Inferior parietal cortex (tissue), 1 donor: ENCODE results near the gene HOXD9.

Experiments used
- DNase-seq: peaks from one replicate; pipeline ENCODE4 v3.0.0-alpha.2; 2016; ENCODE audit errors: extremely low spot score

The HOXD9 gene

DNA sequence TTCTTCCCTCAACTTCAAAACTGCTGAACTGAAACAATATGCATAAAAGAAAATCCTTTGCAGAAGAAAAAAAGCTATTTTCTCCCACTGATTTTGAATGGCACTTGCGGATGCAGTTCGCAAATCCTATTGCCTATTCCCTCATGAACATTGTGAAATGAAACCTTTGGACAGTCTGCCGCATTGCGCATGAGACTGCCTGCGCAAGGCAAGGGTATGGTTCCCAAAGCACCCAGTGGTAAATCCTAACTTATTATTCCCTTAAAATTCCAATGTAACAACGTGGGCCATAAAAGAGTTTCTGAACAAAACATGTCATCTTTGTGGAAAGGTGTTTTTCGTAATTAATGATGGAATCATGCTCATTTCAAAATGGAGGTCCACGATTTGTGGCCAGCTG, 15.4 kb downstream of the HOXD9 start:
- no peak for DNase-seq

DNA sequence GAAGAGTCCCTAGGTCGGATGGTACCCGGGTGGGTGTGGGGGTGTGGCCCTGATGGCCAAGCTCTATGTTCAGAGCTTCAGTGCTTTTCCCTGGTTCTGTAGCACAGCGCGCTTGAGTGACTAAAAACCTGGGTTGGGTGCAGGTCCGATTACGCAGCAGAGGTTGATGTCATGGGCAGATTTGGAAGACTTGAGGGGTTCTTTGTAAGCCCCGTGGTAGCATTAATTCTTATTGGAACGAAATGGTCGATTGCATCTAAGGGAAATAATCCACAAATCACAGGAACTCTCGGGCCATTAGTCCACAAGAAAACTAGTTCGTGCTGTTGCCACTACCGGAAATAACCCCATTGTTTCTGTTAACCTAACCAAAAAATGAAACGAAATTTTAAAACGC, 16.0 kb downstream of the HOXD9 start:
- DNase-seq = no peak

DNA sequence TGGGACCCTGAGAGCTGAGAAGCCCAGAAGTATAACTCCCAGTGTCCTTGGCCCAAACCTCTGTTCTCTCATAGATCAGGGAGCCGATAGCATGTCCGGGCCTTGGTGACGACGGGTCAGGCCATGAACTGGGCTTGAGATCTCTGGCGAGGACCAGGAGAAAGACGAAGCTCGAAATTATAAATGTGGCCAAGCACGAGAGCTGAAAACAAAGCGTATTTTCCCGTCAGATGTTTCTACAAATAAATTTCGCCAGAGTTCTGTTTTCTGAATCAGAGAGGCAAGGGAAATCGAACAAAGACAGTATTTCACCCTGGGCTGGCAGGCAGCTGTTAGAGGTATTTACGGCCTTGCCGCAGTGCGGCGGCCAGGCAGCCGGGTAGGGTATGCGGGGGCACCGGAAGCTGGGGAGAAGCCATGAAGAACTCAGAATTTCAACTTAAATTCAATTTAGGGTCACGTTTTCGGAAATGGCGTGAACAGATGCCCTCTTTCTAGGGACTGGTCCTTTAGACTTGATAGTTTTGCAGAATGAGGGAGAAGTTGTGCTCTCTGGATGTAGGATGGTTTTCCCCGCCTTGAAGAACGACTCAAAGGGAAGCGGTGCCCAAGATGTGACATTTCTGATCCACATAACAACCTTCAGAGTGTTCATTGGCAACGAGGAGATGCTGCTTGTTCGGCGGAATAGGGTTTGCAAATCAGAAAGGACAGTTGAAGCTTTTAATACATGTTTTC, 16.6 kb downstream of the HOXD9 start:
- no peak for DNase-seq

DNA sequence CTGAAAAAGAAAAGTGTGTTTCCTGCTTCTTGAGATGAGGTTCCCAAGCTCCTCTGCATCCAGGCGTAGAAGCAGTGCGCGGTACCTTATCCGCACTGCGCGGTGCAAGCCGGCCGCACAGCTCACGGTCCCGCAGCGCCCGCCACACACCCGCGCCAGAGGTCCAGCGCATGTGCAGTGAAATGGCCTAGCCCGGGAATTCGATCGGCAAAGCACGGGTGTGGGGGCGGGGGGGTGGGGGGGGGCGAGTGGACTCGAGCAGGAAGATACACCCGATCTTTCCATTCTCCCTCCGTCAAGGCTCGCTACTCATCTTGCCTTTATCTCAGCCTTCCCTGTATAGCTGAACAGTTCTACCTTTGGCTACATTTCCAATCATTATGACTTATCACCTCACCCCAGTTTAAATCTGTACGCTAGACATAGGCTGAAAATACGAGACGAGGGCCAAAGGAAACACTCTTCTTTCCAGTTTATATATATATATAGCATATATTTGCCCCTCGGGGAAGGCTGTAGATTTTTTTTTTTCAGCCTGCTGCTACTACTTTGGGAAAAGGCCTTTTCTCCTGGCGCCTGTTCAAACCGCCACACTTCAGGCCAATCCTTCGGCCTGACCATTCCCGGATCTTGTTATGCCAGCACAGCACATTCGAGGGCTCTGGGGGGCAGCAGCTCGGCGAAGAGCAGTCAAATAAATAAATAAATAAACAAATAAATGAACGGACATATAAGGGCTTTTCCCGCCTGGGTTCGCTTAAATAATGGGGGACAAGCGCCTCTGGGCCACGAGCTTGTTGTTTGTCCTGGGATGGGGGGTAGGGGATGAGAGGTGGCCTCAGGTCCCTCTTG, 17.4 kb downstream of the HOXD9 start:
- DNase-seq = no peak

DNA sequence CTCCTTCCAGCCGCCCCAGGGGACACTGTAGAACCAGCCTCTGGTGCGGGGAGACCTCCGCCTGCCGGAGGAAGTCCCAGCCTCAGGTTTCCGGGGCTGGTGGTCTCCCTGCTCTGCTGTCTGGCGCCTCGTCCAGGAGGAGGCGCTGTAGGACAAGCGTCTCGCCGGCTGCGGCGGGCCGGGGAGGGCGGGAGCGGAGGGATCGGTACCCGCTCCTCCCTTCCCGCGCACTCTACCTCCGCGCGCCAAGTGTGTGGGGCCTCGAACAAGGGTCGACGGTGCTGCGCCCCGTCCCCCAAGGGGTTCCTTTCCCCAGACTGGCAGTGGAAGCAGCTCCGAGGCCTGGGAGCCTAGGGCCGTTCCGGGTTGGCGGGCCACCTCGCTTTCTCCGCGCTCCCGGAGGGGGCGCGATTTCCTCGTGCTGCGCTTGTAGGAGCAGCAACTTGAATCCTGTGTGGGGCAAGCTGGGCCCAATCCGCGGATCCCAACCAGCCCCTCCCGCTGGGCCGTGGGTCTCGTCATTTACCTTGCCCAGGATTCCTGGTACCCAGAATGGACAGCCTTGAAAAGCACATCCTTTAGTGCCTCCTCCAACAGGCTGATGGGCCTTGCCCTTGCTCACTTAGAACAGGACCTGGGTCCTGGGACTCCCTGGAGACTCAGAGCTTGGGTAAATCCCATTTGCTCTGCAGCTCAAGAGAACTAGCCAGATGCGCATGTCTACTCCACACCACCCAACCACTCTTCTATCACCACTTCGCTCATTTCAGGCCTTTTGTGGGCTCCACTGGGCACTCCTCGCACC, 18.2 kb downstream of the HOXD9 start:
- DNase-seq = peak; percentile 74

DNA sequence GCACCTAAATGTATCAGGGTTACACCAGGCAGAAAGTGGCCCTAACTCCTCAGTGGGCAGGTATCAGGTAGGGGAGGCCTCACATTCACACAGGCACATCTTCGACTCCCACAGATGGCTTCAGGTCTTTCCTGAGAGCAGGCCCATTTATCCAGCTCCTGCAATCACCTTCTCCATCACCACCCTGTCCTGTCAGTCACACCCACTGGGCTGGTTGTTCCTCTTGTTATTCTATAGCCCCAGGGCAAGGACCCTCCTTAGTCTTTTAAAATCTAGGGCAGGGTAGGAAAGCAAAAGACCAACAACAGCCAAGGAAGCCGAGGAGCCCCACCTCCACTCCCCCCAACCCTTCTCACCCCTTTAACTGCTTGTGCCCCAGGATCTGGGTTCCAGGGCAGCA, 19.8 kb downstream of the HOXD9 start:
- DNase-seq = no peak

DNA sequence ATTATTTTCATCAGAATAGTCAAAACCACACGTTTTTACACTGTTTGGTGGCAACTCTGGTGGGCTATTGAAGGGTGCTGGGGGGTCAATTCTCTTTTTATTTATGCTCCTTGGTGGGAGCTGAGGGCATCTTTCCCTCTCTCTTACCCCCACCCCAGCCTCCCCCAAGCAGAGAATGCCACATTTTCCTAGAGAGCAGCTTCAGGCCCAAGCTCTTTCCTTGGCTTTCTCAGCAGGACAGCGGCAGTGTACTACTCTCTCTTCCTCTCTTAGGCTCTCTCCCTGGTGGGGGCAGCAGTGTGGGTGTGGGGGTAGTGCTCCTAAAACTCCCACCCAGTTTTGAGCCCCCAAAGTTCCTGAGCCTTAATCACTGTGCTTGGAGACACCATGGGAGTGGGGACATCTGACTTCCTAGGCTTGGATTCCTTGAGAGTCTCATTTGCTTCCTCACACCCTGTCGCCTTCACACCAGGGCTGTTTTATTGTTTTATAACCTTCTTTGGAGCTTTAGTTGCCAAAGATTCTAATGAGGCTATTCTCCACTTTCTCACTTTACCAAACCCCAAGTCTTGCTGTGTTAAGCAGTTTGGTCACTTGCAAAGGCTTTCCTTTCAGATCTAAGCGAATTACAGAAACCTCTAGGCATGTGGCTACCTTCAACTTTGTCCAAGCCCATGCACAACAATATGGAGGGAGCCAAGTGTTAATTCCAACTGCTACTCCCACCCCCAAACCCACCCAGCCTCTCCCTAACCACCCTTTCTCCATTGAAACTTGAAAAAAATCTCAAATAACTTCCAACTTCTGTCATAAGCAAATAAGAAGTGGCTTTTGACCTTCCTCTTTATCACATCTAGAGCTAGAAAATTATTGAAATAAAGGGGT, 22.8 kb downstream of the HOXD9 start:
- DNase-seq = no peak

DNA sequence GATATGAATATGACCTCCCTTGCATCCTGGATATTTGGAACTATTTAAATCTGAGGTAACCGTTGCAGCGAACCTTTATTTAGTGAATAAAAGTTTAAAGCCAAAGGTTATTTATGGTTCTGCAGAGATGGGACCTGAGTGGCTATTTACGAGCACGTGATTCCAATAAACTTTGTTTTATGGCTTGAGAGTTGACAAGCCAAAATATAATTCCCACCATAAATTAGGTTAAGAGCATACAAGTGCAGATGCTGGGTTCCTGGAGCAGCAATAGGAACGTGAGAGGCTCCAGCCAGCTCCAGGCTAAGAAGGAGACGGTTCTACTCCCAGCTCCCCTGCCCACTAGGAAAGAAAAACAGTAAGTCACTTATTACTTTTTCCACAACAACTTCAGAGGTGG, 23.6 kb downstream of the HOXD9 start:
- no peak for DNase-seq

DNA sequence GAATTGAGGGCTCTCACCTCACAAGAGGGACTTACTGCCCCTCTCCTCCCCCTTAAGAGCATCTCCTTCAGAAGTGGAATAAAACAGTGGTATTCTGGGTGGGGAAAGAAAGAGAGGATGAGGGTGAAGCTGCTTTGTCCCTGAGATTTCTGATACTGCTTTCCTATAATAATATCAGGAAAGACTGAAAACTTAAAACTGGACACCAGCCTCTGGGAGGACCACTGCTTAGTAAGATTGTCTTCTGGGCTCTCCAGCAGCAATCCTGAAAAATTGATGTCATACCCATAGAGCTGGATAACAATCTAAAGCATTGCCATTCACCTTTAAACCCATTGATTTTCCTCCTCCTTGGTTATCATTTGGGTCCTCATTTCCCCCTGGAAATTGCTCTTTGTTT, 24.1 kb downstream of the HOXD9 start:
- DNase-seq = no peak

DNA sequence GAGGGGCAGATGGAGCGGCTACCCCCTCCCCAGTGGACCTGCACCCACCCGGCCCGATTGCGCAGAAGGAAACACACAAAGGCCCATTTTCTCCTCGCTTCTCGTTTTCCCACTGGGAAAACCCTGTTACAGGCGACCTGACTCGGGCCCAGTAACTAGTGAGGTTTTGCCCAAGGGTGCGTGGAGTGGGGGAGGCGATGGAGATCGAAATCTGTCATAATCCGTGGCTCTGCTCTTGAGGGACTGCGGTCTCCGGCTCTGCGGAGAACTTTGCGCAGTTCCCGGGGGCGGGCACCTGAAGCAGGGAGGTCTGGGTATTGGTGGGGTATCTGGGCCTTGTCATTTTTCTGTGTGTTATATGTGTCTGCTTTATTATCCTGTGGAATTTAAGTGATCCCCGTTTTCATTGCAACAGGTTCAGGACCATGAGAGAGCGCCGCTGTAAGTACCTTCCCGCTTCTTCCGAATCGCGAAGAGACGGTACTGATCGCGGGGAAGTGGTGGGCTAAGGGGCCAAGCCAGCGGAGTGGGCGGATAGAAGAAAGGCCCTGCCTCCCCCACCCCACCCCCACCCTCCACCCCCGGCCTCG, 24.8 kb downstream of the HOXD9 start:
- DNase-seq = no peak

DNA sequence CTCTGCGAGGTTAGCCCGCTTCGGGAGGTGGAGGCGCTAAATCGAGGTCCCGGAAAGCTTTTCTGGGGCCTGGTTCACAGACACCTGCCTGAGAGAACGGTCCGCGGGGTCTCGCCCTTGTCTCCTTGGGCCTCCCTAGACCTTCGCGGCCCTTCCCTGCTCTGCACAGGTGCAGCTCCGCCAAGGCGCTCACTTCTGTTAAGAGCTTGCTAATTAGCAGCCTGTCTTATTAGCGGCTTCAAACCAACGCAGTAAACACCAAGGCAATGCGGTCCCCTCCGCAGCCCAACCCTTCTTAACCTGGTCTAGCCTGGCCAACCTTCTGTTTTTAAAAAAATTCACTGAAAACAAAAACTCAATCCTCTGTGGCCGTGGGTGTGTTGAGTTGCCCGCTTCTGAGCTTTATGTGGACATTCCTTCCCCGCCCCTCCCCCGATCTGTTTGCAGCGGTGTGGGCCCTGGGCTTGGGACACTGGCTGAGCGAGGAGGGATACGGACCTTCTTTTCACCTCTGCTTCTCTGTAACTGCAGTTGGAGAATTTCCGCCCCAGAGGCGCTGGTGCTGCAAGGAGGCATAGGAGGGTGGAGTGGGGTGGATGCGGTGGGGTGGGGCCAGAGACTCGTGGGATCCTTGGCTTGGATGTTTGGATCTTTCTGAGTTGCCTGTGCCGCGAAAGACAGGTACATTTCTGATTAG, 25.4 kb downstream of the HOXD9 start:
- no peak for DNase-seq

DNA sequence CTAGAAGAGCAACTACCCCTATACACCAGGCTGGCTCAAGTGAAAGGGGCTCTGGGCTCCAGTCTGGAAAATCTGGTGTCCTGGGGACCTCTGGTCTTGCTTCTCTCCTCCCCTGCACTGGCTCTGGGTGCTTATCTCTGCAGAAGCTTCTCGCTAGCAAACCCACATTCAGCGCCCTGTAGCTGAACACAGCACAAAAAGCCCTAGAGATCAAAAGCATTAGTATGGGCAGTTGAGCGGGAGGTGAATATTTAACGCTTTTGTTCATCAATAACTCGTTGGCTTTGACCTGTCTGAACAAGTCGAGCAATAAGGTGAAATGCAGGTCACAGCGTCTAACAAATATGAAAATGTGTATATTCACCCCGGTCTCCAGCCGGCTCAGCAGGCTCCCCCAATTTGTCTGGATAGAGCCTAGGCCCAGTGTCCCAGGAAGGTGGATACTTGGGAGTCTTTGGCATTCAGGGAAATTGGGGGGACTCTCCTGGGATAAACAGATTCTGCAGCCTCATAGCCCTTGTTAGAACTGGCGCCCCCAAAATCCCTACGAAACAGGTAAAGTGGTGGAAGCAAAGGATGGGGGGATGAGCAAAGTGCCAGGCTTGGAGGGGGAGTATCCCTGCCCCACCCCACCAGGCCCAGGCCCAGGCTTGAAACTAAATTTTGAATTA, 26.4 kb downstream of the HOXD9 start:
- no peak for DNase-seq

DNA sequence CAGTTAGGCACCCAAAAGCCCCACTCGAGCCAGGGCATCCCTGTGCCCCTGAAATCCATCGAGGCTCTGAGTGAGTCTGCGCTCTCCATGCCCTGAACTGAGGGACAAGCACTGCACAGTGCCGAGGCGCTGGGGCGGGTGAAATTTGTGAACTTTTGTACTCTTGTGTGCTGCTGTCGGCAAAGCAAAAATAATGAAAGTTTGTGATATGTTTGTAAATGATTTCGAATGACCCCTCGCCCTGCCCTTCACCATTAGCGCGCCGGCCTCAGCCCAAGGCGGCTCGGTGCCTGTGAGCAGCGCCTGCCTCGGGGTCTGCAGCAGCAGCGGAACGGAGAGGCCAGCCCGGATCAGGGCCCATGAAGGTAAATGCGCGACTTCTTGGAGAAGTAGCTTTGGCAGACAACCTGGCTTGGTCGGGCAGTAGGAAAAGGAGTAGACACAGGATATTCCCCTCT, 27.0 kb downstream of the HOXD9 start:
- DNase-seq = no peak

DNA sequence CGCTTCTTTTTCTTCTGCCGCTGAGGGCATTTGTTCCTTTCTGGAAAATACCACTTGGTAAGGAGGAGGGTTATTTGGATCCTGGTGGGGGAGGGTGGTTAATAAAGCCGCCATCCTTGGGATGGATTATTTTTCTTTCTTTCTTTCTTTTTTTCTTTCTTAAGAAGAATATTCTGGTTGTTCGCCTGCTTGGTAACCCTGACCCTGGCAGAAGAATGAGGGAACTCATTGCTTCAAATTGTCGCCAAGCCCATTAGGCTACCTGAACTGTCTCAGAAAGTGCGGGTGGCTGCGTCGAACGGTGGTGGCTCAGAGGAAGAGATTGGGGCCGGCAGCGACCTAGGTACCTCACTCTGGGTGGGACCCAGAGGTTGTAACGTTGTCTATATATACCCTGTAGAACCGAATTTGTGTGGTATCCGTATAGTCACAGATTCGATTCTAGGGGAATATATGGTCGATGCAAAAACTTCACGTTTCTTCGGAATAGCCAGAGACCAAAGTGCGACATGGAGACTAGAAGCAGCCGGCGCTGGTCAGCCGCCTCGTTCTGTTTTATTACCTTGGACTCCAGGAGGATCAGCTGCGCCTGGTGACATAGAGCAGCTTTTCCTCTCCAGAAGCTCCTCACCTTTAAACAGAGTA, 27.5 kb downstream of the HOXD9 start:
- no peak for DNase-seq

DNA sequence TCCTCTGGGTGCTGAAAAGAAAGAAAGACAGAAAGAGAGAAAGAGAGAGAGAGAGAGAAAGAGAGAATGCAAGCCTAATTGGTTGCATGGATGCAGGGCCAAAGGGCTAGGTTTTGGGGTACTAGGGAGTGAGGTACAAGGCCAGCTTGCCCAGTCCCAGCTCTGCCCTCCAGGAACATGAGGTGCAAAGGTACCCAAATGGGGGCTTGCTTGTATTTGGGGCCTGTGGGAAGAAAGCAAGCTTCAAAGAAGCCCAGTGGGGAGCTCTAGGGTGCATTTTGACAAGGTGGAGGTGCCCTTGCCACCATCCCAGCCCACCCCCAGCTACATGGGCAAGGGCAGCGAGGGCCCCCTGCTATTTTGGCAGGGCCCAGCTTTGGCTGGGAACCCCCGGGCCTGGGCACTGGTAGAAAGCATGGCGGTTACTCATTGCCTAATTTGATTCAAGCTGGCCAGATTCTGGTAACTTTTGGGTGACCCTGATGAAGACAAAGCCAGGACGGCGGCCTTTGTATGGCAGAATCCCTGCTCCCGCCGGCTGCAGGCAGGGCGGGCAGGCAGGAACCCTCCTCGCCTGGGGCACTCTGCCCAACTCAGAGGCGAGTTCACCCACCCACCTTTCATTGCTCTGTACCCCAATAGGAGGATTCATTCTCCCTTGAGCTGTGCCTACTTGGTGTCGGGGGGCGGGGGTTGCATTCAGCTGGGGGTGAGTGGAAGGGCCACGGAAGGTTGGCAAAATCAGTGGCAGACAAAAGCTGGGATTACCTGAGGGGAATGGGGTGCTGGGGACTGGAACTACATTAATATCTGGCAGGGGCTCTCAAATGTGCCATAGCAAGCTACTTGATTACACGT, 28.3 kb downstream of the HOXD9 start:
- DNase-seq = no peak

DNA sequence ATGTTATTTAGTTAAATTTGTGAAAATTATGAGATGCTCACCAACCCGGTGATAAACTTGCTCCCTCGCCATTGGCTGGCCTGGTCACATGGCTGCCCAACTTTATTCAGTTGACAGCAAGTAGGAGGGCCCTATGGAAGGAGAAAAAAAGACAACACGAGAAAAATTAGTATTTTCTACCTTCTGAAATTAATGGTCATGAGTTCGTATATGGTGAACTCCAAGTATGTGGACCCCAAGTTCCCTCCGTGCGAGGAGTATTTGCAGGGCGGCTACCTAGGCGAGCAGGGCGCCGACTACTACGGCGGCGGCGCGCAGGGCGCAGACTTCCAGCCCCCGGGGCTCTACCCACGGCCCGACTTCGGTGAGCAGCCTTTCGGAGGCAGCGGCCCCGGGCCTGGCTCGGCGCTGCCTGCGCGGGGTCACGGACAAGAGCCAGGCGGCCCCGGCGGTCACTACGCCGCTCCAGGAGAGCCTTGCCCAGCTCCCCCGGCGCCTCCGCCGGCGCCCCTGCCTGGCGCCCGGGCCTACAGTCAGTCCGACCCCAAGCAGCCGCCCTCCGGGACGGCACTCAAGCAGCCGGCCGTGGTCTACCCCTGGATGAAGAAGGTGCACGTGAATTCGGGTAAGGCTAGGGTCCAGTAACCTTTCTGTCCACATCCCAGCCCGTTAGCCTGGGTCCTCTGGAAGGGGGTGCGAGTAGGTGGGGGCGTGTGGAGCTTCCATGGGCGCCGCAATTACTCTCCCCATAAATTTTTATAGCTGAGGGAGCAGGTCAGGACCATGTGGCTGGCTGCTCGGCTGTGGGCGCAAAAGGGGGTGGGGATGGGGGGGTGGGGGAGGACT, 29.1 kb downstream of the HOXD9 start, which contains the start of gene HOXD4:
Gene HOXD4 (plus strand): TSS at position 109 of the 846 bp plus-strand sequence. CDS start 84 bp downstream, at position 193.
- no peak for DNase-seq
